ENCODE measurements around the gene LRP11.

LRP11 gene

DNA sequence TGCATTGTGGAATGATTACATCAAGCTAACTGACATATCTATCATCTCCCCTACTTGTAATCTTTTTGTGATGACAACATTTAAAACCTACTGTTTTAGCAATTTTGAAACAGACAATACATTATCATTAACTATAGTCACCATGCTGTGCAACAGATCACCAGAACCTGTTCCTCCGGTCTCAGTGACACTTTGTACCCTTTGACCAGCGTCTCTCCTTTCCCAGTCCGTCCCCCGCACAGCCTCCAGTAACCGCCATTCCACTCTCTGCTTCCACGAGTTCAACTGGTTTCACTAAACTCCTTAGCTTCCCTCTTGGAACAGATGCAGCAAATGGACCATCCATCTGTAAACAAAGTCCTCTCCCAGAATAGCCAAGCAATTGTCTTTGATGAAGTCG lies 21.8 kb downstream of the LRP11 start:
- H3K36me3 ChIP-seq (replicated peaks; ENCODE audit: insufficient read depth, low read length) = no peaks in the 10 kb centered on the region
- H3F3A ChIP-seq (ENCODE audit: insufficient read depth, low read length) = no peaks in the 10 kb centered on the region
- no peaks in the 10 kb centered on the region for H3K9me2 ChIP-seq (replicated peaks; ENCODE audit: insufficient read depth, low read length)
- H3K4me3 ChIP-seq (ENCODE audit: low read length) = no peak overlapping the region
- TF ChIP-seq, protein P1, sequence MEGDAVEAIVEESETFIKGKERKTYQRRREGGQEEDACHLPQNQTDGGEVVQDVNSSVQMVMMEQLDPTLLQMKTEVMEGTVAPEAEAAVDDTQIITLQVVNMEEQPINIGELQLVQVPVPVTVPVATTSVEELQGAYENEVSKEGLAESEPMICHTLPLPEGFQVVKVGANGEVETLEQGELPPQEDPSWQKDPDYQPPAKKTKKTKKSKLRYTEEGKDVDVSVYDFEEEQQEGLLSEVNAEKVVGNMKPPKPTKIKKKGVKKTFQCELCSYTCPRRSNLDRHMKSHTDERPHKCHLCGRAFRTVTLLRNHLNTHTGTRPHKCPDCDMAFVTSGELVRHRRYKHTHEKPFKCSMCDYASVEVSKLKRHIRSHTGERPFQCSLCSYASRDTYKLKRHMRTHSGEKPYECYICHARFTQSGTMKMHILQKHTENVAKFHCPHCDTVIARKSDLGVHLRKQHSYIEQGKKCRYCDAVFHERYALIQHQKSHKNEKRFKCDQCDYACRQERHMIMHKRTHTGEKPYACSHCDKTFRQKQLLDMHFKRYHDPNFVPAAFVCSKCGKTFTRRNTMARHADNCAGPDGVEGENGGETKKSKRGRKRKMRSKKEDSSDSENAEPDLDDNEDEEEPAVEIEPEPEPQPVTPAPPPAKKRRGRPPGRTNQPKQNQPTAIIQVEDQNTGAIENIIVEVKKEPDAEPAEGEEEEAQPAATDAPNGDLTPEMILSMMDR (IDR thresholded peaks at IDR 0.05; ENCODE audit: low read length) = no peak
- TF ChIP-seq EZH2phosphoT487 (IDR thresholded peaks at IDR 0.05; ENCODE audit: low read length) (no peak), EZH2 (optimal IDR thresholded peaks at IDR 0.05; ENCODE audit: low read depth, low read length) (no peak)
- no peak for DNase-seq
- no peak overlapping the region for H3K4me2 ChIP-seq (ENCODE audit: low read depth, low read length)
- no peaks in the 10 kb centered on the region for H3K27me3 ChIP-seq (replicated peaks; ENCODE audit: insufficient read depth, low read length)
- no peaks in the 10 kb centered on the region for H3K79me2 ChIP-seq (ENCODE audit: low read length)
- H3K4me1 ChIP-seq (ENCODE audit: low read length) = no peaks in the 10 kb centered on the region
- H3K9ac ChIP-seq (ENCODE audit: low read length) = no peak overlapping the region
- no peak overlapping the region for H3K27ac ChIP-seq (ENCODE audit: low read length)
- H2AFZ ChIP-seq (ENCODE audit: low read length) = no peak overlapping the region
- H3K9me3 ChIP-seq (replicated peaks; ENCODE audit: insufficient read depth, low read length) = no peaks in the 10 kb centered on the region
- no peaks in the 10 kb centered on the region for H4K20me1 ChIP-seq (ENCODE audit: insufficient read depth, low read length)

DNA sequence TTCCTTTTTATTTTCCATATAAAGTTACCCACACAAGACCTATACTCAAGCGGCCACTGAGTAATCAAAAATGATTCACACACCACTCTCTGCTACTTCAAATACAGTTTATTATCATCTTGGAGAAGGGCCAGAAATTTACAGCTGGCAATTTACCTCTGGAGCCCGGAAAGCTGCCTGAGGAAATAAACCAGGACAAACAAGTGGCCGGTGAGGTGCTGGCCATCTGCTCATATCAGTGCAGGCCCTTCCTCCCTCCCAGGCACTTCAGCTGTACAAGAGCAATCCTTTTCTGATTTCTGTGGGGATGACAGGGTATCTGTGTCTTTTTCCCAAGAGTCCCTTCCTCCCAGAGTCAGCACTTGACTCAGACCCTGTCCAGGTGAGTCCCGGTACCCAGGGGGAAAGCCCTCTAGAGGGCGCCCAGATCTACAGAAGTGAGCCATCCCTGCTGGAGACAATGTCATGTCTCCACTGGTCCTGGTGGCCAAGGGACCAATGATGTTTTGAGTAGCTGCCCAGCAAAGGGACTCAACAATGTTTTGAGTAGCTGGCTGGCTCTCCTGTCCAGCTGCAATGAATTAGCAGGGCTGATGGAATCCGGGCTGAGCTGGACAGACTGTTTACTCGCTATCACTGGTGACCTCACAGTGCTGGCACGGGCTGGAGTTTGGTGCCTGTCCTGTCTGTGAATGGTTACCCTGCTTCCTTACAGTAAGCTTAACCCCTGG lies 23.6 kb downstream of the LRP11 start:
- H3K9me3 ChIP-seq (replicated peaks; ENCODE audit: insufficient read depth, low read length) = no peaks in the 10 kb centered on the region
- H3K4me3 ChIP-seq (ENCODE audit: low read length) = no peak overlapping the region
- no peaks in the 10 kb centered on the region for H4K20me1 ChIP-seq (ENCODE audit: insufficient read depth, low read length)
- no peak overlapping the region for H3K9ac ChIP-seq (ENCODE audit: low read length)
- no peaks in the 10 kb centered on the region for H3K9me2 ChIP-seq (replicated peaks; ENCODE audit: insufficient read depth, low read length)
- H3K27me3 ChIP-seq (replicated peaks; ENCODE audit: insufficient read depth, low read length) = no peaks in the 10 kb centered on the region
- no peaks in the 10 kb centered on the region for H3K79me2 ChIP-seq (ENCODE audit: low read length)
- no peaks in the 10 kb centered on the region for H3K36me3 ChIP-seq (replicated peaks; ENCODE audit: insufficient read depth, low read length)
- H3K4me1 ChIP-seq (ENCODE audit: low read length) = no peaks in the 10 kb centered on the region
- no peak overlapping the region for H3K4me2 ChIP-seq (ENCODE audit: low read depth, low read length)
- no peaks in the 10 kb centered on the region for H3F3A ChIP-seq (ENCODE audit: insufficient read depth, low read length)
- no peak overlapping the region for H2AFZ ChIP-seq (ENCODE audit: low read length)
- TF ChIP-seq EZH2 (optimal IDR thresholded peaks at IDR 0.05; ENCODE audit: low read depth, low read length) = no peak
- no peak for TF ChIP-seq EZH2phosphoT487 (IDR thresholded peaks at IDR 0.05; ENCODE audit: low read length)
- TF ChIP-seq, protein P1 (IDR thresholded peaks at IDR 0.05; ENCODE audit: low read length) = peak; percentile 54
- DNase-seq = peak; percentile 23
- H3K27ac ChIP-seq (ENCODE audit: low read length) = no peak overlapping the region

DNA sequence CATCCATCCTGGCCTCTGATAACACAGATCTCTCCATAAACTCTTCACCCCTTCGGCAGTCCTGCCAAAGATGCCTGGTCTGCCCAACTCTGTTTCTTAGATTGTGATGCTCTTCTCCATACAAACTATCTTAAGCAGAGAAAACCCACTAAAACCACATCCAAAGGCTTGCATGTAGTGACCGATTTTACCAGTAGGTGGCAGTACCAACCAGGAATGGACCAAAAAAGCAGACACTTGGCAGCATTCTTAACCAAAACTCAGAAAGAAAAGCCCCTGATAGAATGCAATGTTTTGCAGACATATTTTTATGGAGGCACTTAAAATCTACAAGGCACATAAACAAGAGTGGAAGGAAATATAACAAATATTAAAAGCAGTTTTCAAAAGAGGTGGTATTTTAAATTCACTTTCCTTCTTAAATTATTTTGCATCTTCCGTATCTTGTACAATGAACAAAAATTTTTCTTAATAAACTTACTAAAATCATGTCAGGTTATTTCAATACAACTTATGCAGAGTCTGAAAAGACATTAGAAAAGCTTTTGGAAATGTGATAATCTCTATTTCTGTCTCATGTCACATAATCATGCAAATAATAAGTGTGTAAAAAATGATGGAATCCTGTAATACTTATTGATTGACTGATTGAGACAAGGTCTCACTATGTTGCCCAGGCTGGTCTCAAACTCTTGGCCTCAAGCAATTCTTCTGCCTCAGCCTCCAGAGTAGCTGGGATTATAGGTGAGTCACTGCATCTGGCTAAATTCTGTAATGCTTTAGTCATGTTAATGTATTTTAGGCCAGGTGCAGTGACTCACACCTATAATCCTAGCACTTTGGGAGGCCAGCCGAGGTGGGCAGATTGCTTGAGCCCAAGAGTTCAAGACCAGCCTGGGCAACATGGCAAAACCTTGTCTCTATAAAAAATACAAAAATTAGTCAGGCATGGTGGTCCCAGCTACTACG lies 29.4 kb downstream of the LRP11 start:
- no peaks in the 10 kb centered on the region for H3K9me3 ChIP-seq (replicated peaks; ENCODE audit: insufficient read depth, low read length)
- H3K36me3 ChIP-seq (replicated peaks; ENCODE audit: insufficient read depth, low read length) = no peaks in the 10 kb centered on the region
- no peak overlapping the region for H3K27ac ChIP-seq (ENCODE audit: low read length)
- H3K27me3 ChIP-seq (replicated peaks; ENCODE audit: insufficient read depth, low read length) = no peaks in the 10 kb centered on the region
- no peaks in the 10 kb centered on the region for H3F3A ChIP-seq (ENCODE audit: insufficient read depth, low read length)
- H4K20me1 ChIP-seq (ENCODE audit: insufficient read depth, low read length) = no peaks in the 10 kb centered on the region
- no peaks in the 10 kb centered on the region for H3K4me1 ChIP-seq (ENCODE audit: low read length)
- no peak overlapping the region for H3K9ac ChIP-seq (ENCODE audit: low read length)
- no peak overlapping the region for H2AFZ ChIP-seq (ENCODE audit: low read length)
- no peak overlapping the region for H3K4me2 ChIP-seq (ENCODE audit: low read depth, low read length)
- no peaks in the 10 kb centered on the region for H3K9me2 ChIP-seq (replicated peaks; ENCODE audit: insufficient read depth, low read length)
- H3K79me2 ChIP-seq (ENCODE audit: low read length) = no peaks in the 10 kb centered on the region
- no peak overlapping the region for H3K4me3 ChIP-seq (ENCODE audit: low read length)
- peak; percentile 37 for DNase-seq
- TF ChIP-seq EZH2phosphoT487 (IDR thresholded peaks at IDR 0.05; ENCODE audit: low read length) = no peak
- TF ChIP-seq, protein P1 (IDR thresholded peaks at IDR 0.05; ENCODE audit: low read length) = peak; percentile 64

Data from MM.1S (cell line).